OCI-LY1 (cell line): ENCODE measurements around the gene VIPAS39.

Source experiments
- EZH2 ChIP-seq: fragments of 200-600 bp; sonication (generic), shearing (Covaris generic); IDR thresholded peaks from 2 replicates; pipeline ENCODE4 v1.8.0; 2017; ENCODE audit warnings: borderline replicate concordance, mixed run types, mild to moderate bottlenecking, antibody characterized with exemption, low read length, moderate library complexity, mixed read lengths
- TF ChIP-seq, protein P1 (sequence below): fragments of 200-600 bp; sonication (generic), shearing (Covaris generic); IDR thresholded peaks from 2 replicates; pipeline ENCODE4 v1.5.1; 2017; ENCODE audit warnings: mild to moderate bottlenecking, antibody characterized with exemption, low read length, moderate library complexity, mixed read lengths

DNA sequence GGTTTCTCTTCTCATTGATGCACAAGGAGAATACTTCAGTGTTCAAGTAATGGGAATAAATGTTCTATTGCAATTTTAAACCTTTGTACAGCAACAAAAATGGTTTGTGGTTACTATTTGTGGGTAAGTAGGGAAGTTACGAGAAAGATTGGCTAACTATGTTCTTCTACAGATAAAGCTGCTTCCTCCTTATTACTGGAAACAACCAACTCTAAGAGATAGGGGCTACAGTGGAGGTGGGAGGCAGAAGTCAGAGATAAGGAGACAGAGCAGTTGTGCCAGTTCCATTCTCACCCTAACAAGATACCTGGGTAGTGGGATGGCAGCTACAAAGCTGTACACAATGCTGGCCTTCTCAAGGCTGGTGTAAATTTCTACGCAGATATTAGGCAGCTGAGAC lies 50.2 kb downstream of the VIPAS39 start:
- TF ChIP-seq, protein P1, sequence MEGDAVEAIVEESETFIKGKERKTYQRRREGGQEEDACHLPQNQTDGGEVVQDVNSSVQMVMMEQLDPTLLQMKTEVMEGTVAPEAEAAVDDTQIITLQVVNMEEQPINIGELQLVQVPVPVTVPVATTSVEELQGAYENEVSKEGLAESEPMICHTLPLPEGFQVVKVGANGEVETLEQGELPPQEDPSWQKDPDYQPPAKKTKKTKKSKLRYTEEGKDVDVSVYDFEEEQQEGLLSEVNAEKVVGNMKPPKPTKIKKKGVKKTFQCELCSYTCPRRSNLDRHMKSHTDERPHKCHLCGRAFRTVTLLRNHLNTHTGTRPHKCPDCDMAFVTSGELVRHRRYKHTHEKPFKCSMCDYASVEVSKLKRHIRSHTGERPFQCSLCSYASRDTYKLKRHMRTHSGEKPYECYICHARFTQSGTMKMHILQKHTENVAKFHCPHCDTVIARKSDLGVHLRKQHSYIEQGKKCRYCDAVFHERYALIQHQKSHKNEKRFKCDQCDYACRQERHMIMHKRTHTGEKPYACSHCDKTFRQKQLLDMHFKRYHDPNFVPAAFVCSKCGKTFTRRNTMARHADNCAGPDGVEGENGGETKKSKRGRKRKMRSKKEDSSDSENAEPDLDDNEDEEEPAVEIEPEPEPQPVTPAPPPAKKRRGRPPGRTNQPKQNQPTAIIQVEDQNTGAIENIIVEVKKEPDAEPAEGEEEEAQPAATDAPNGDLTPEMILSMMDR = no peak
- TF ChIP-seq EZH2 = no peak
